HCT116 (cell line): ENCODE measurements around the gene ATP10B. TPM values are rescaled to one million over a fixed set of nuclear protein-coding genes. Genes with fewer than 3 reads are reported as not detected.

ENCODE experiments used
- ATAC-seq: fragments of 200-7000 bp; cut with Tn5 transposase; 2 replicates; pipeline ENCODE4 v1.9.1; 2020; ENCODE audit warnings: mild to moderate bottlenecking, moderate library complexity
- BruUV-seq: library from RNA; stranded (reverse); fragments of 400-500 nt; replicated peaks from 2 replicates; lab custom pipeline; 2021; lab: Mats Ljungman, UMichigan
- CTCF ChIA-PET: fragments of 300-600 bp; sonication (Branson Sonifier 250); formaldehyde crosslinking; loops from one replicate; lab custom pipeline; 2021; ENCODE audit warnings: antibody characterized with exemption; lab: Charles Lee
- POLR2A ChIA-PET: fragments of 300-600, 350-600 bp; sonication (Branson Sonifier 250); formaldehyde crosslinking; loops from one replicate; lab custom pipeline; 2021; ENCODE audit warnings: antibody characterized with exemption; lab: Charles Lee
- RAD21 ChIA-PET, 2 experiments: fragments of 300-600 bp; sonication (Branson Sonifier 250); formaldehyde crosslinking; loops; one replicate each; lab custom pipeline; 2023; ENCODE audit warnings: low total read pairs in 2 of 2; ENCODE audit not compliant: uncharacterized antibody in 2 of 2, unreplicated experiment in 2 of 2, low non-redundant PET in 1 of 2; lab: Charles Lee
- DNase-seq: peaks from one replicate; pipeline ENCODE4 v3.0.0-alpha.2; 2010; ENCODE audit warnings: low read depth, low spot score
- H2AFZ ChIP-seq: fragments of 200-600 bp; shearing (Covaris generic), sonication (generic); 2 replicates; pipeline ENCODE4 v1.6.1; 2017; ENCODE audit warnings: low read depth, mixed run types, mixed read lengths, antibody characterized with exemption, low read length; ENCODE audit not compliant: poor library complexity, severe bottlenecking
- H3K27ac ChIP-seq: 2 replicates; pipeline ENCODE4 v1.5.1; 2012; ENCODE audit warnings: low read depth, low read length
- H3K27me3 ChIP-seq: fragments of 200-600 bp; sonication (generic); 2 replicates; pipeline ENCODE4 v1.6.1; 2016; ENCODE audit warnings: mixed run types, low read length, mixed read lengths; ENCODE audit not compliant: insufficient read depth
- H3K36me3 ChIP-seq, 2 experiments: fragments of 200-500 bp in 1 of 2; fragments of 200-600 bp in 1 of 2; sonication (Bioruptor generic) in 1 of 2; sonication (generic) in 1 of 2; 2 replicates each; pipeline versions ENCODE4 v1.5.1 to v1.6.1; 2014 to 2016; ENCODE audit warnings: low read length in 2 of 2, inconsistent platforms in 1 of 2, mixed read lengths in 1 of 2, mixed run types in 1 of 2; ENCODE audit not compliant: insufficient read depth in 2 of 2, control insufficient read depth in 1 of 2
- H3K4me1 ChIP-seq, 2 experiments: fragments of 200-600 bp in 1 of 2; sonication (generic) in 1 of 2; 2 replicates each; pipeline versions ENCODE4 v1.5.1 to v1.6.1; 2012 to 2017; ENCODE audit warnings: low read length in 2 of 2, inconsistent platforms in 1 of 2, mild to moderate bottlenecking in 1 of 2, mixed read lengths in 1 of 2, mixed run types in 1 of 2, moderate library complexity in 1 of 2; ENCODE audit not compliant: insufficient read depth in 2 of 2, control insufficient read depth in 1 of 2
- H3K4me2 ChIP-seq: fragments of 200-600 bp; sonication (generic); 2 replicates; pipeline ENCODE4 v1.6.1; 2017; ENCODE audit warnings: mixed run types, low read length, mixed read lengths
- H3K4me3 ChIP-seq, 2 experiments: fragments of 200-600 bp in 1 of 2; sonication (generic) in 1 of 2; replicated peaks in 1 of 2; 2 replicates each; pipeline ENCODE4 v1.5.1; 2011 to 2016; ENCODE audit warnings: low read length in 2 of 2, control low read depth in 1 of 2, low read depth in 1 of 2, mild to moderate bottlenecking in 1 of 2, mixed read lengths in 1 of 2, mixed run types in 1 of 2
- H3K79me2 ChIP-seq: fragments of 200-600 bp; sonication (generic); 2 replicates; pipeline ENCODE4 v1.6.1; 2017; ENCODE audit warnings: mild to moderate bottlenecking, mixed run types, low read length, moderate library complexity, mixed read lengths; ENCODE audit not compliant: insufficient read depth
- H3K9ac ChIP-seq: fragments of 200-600 bp; sonication (generic); 2 replicates; pipeline ENCODE4 v1.6.1; 2016; ENCODE audit warnings: low read length, mixed read lengths
- H3K9me2 ChIP-seq: fragments of 200-600 bp; sonication (generic), shearing (Covaris generic); 2 replicates; pipeline ENCODE4 v1.6.1; 2017; ENCODE audit warnings: mixed run types, mild to moderate bottlenecking, moderate library complexity; ENCODE audit not compliant: insufficient read depth
- H3K9me3 ChIP-seq, 2 experiments: fragments of 200-500 bp in 1 of 2; fragments of 200-600 bp in 1 of 2; sonication (Bioruptor generic) in 1 of 2; sonication (generic) in 1 of 2; 2 replicates each; pipeline ENCODE4 v1.6.1; 2014 to 2017; ENCODE audit warnings: low read length in 2 of 2, mixed read lengths in 2 of 2, inconsistent platforms in 1 of 2, low read depth in 1 of 2, mild to moderate bottlenecking in 1 of 2, mixed run types in 1 of 2, moderate library complexity in 1 of 2; ENCODE audit not compliant: control insufficient read depth in 1 of 2, insufficient read depth in 1 of 2
- H4K20me1 ChIP-seq: fragments of 200-600 bp; sonication (generic), shearing (Covaris generic); 2 replicates; pipeline ENCODE4 v1.6.1; 2017; ENCODE audit warnings: mixed run types, mild to moderate bottlenecking, moderate library complexity; ENCODE audit not compliant: insufficient read depth
- EGR1 ChIP-seq: IDR thresholded peaks from 2 replicates; pipeline ENCODE4 v1.6.1; 2012; ENCODE audit warnings: low read depth
- ELF1 ChIP-seq: IDR thresholded peaks from 2 replicates; pipeline ENCODE4 v1.6.1; 2012; ENCODE audit warnings: low read depth, borderline replicate concordance
- EZH2 ChIP-seq: fragments of 200-600 bp; sonication (generic); IDR thresholded peaks from 2 replicates; pipeline ENCODE4 v1.6.1; 2017; ENCODE audit warnings: antibody characterized with exemption, mixed run types
- EZH2phosphoT487 ChIP-seq: fragments of 200-600 bp; IDR thresholded peaks from 2 replicates; pipeline ENCODE4 v1.6.1; 2018; ENCODE audit warnings: antibody characterized with exemption, borderline replicate concordance
- JUND ChIP-seq: IDR thresholded peaks from 2 replicates; pipeline ENCODE4 v1.6.1; 2012
- POLR2AphosphoS5 ChIP-seq: IDR thresholded peaks from 2 replicates; pipeline ENCODE4 v1.6.1; 2011; ENCODE audit warnings: mild to moderate bottlenecking, low read depth, low read length, moderate library complexity
- RAD21 ChIP-seq: IDR thresholded peaks from 2 replicates; pipeline ENCODE4 v1.6.1; 2012; ENCODE audit warnings: low read depth, mild to moderate bottlenecking
- REST ChIP-seq: IDR thresholded peaks from 2 replicates; pipeline ENCODE4 v1.6.1; 2012; ENCODE audit warnings: low read depth
- SIN3A ChIP-seq: IDR thresholded peaks from 2 replicates; pipeline ENCODE4 v1.6.1; 2012; ENCODE audit warnings: low read depth
- SP1 ChIP-seq: IDR thresholded peaks from 2 replicates; pipeline ENCODE4 v1.6.1; 2012; ENCODE audit warnings: low read depth
- TCF7L2 ChIP-seq: IDR thresholded peaks from 2 replicates; pipeline ENCODE4 v1.7.0; 2011; ENCODE audit warnings: borderline replicate concordance, inconsistent platforms; ENCODE audit not compliant: insufficient read depth, insufficient read length; ENCODE audit errors: extremely low read depth
- ZNF274 ChIP-seq: fragments of 200-500 bp; sonication (Bioruptor generic); IDR thresholded peaks from 2 replicates; pipeline ENCODE4 v1.6.1; 2014; ENCODE audit warnings: mild to moderate bottlenecking, low read depth, low read length, inconsistent platforms
- intact Hi-C: fragments of 100-400 bp; cut with micrococcal nuclease; formaldehyde crosslinking; loops from 2 replicates; pipeline ENCODE4 v1.10.0; 2022
- total RNA-seq: library from RNA; stranded (reverse); gene quantifications from one replicate; pipeline ENCODE4 v1.2.1, GENCODE V29; 2021; ENCODE audit not compliant: unreplicated experiment

ATP10B gene
- total RNA-seq, 1 experiment from 2014 or later, result 0.07 TPM

- ChIA-PET RAD21 (no interaction called here), CTCF (no interaction called here), POLR2A (no interaction called here)
- Histone ChIP-seq H3K36me3 (no peaks in the 10 kb centered on the region), H3K9ac (no peak overlapping the region), H4K20me1 (no peaks in the 10 kb centered on the region), H3K4me2 (no peak overlapping the region), H2AFZ (no peak overlapping the region), H3K9me3 (no peaks in the 10 kb centered on the region), H3K4me3 (no peak overlapping the region), H3K4me1 (no peaks in the 10 kb centered on the region), H3K79me2 (no peaks in the 10 kb centered on the region), H3K27me3 (no peaks in the 10 kb centered on the region), H3K9me2 (no peaks in the 10 kb centered on the region; the same call in 1 of the 2 replicates), H3K27ac (no peak overlapping the region)
- BruUV-seq, result no TSS peak
- no peak for TF ChIP-seq EGR1
- ATAC-seq, result no peak
- no peak for DNase-seq
- intact Hi-C loops, result no loop called here
These were observed 309.2 kb downstream of the ATP10B start for GRCh38 chr5:160542840-160543239.

- Histone ChIP-seq H4K20me1 (no peaks in the 10 kb centered on the region), H3K4me2 (no peak overlapping the region), H3K27ac (no peak overlapping the region), H3K27me3 (no peaks in the 10 kb centered on the region), H3K79me2 (no peaks in the 10 kb centered on the region), H2AFZ (no peak overlapping the region), H3K9me2 (no peaks in the 10 kb centered on the region; the same call in 1 of the 2 replicates), H3K4me1 (no peaks in the 10 kb centered on the region), H3K9me3 (no peaks in the 10 kb centered on the region), H3K9ac (no peak overlapping the region), H3K4me3 (no peak overlapping the region), H3K36me3 (no peaks in the 10 kb centered on the region)
- DNase-seq (no peak), ATAC-seq (no peak)
- CTCF ChIA-PET, result no interaction called here
- RAD21 ChIA-PET, result no interaction called here
- no TSS peak for BruUV-seq
- intact Hi-C loops, result no loop called here
- TF ChIP-seq SP1 (no peak), JUND (no peak), REST (no peak), POLR2AphosphoS5 (no peak), ELF1 (no peak), RAD21 (no peak), TCF7L2 (no peak), ZNF274 (no peak), EZH2 (no peak), EZH2phosphoT487 (no peak), SIN3A (no peak)
- POLR2A ChIA-PET, result no interaction called here
These were observed 309.7 kb downstream of the ATP10B start for GRCh38 chr5:160542281-160542680.
